ENCODE measurements around the gene PFN4. TPM values are rescaled to one million over a fixed set of nuclear protein-coding genes. Genes with fewer than 3 reads are reported as not detected.
"Not testable (repeated sequence)": the region's sequence is repeated elsewhere in the genome, so short reads cannot be mapped to it uniquely, and the experiment has no call there.

PFN4 gene
- total RNA-seq, 4 donors from 2014 or later: 1.0 TPM; not detected in 3

- Histone ChIP-seq H3K36me3 (peaks cover 17% of the 10 kb centered on the region), H3K27ac (no peak overlapping the region), H3K9me3 (peaks cover 4% of the 10 kb centered on the region), H3K4me3 (no peak overlapping the region), H3K4me1 (no peaks in the 10 kb centered on the region), H3K27me3 (no peaks in the 10 kb centered on the region)
- WGBS: 92% methylated on average over 5 of the region's 5 CpGs
- no peak for DNase-seq (ENCODE audit: low spot score in 2 of 2)
- TF ChIP-seq EP300 (IDR thresholded peaks at IDR 0.05) (no peak), POLR2AphosphoS5 (IDR thresholded peaks at IDR 0.05) (no peak), POLR2A (IDR thresholded peaks at IDR 0.05) (no peak)
- TF ChIP-seq, protein P1, sequence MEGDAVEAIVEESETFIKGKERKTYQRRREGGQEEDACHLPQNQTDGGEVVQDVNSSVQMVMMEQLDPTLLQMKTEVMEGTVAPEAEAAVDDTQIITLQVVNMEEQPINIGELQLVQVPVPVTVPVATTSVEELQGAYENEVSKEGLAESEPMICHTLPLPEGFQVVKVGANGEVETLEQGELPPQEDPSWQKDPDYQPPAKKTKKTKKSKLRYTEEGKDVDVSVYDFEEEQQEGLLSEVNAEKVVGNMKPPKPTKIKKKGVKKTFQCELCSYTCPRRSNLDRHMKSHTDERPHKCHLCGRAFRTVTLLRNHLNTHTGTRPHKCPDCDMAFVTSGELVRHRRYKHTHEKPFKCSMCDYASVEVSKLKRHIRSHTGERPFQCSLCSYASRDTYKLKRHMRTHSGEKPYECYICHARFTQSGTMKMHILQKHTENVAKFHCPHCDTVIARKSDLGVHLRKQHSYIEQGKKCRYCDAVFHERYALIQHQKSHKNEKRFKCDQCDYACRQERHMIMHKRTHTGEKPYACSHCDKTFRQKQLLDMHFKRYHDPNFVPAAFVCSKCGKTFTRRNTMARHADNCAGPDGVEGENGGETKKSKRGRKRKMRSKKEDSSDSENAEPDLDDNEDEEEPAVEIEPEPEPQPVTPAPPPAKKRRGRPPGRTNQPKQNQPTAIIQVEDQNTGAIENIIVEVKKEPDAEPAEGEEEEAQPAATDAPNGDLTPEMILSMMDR (IDR thresholded peaks at IDR 0.05): no peak
Measured at GRCh38 chr2:24152413-24153197, 29.5 kb upstream of the PFN4 start.

DNA sequence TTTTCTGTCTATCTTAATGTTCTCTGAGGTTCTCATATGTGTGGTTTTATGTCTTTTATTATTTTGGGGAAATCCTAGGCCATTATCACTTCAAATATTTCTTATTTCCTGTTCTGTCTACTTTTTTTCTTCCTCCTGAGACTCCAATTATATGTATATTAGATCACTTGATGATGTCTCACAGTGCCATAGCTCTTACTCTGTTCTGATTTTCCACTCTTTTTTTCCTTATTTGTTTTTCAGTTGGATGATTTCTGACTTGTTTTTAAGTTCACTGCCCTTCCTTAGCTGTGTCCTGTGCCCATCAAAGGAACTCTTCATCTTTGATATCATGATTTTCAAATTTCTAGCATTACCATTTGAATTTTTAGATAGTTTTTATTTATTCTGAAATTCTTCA lies 24.2 kb upstream of the PFN4 start:
- Histone ChIP-seq H3K4me3 (no peak overlapping the region), H3K27ac (no peak overlapping the region), H3K36me3 (peaks cover 21% of the 10 kb centered on the region), H3K9me3 (peaks cover 8% of the 10 kb centered on the region), H3K27me3 (no peaks in the 10 kb centered on the region), H3K4me1 (no peaks in the 10 kb centered on the region)
- DNase-seq (ENCODE audit: low spot score in 2 of 2): no peak
- no peak for TF ChIP-seq POLR2A (IDR thresholded peaks at IDR 0.05)
- TF ChIP-seq EP300 (IDR thresholded peaks at IDR 0.05): no peak
- TF ChIP-seq POLR2AphosphoS5 (IDR thresholded peaks at IDR 0.05): no peak
- TF ChIP-seq, protein P1 (IDR thresholded peaks at IDR 0.05): no peak

GRCh38 chr2:24140305-24140704 lies 17.2 kb upstream of the PFN4 start:
- not testable (repeated sequence) for DNase-seq (ENCODE audit: low spot score in 2 of 2); H3K4me3 ChIP-seq; H3K4me1 ChIP-seq; H3K27me3 ChIP-seq; H3K27ac ChIP-seq; H3K9me3 ChIP-seq
- 94% methylated on average over 5 of the region's 5 CpGs for WGBS
- H3K36me3 ChIP-seq: peaks cover 13% of the 10 kb centered on the region

DNA sequence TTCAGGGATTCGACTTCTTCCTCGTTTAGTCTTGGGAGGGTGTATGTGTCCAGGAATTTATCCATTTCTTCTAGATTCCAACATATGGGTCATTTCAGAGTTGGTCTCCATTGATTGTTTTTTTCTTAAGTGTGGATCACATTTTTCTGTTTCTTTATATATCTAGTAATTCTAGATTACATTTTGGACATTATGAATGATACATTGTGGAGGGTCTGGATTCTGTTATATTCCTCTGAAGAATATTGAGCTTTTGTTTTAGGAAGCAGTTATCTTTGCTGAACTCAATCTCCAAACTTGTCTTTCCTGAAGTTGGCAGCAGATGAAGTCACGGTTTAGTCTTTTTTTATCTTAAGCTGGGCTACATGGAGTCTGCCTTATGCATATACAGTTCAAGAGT lies 9.4 kb upstream of the PFN4 start:
- H3K27ac ChIP-seq: no peak overlapping the region
- no peaks in the 10 kb centered on the region for H3K27me3 ChIP-seq
- DNase-seq (ENCODE audit: low spot score in 2 of 2): no peak
- H3K36me3 ChIP-seq: no peaks in the 10 kb centered on the region
- H3K4me3 ChIP-seq: no peak overlapping the region
- 97% methylated on average over 3 of the region's 3 CpGs for WGBS
- no peak for TF ChIP-seq POLR2A (IDR thresholded peaks at IDR 0.05)
- TF ChIP-seq, protein P1 (IDR thresholded peaks at IDR 0.05): no peak
- TF ChIP-seq POLR2AphosphoS5 (IDR thresholded peaks at IDR 0.05): no peak
- TF ChIP-seq EP300 (IDR thresholded peaks at IDR 0.05): no peak
- H3K9me3 ChIP-seq: no peaks in the 10 kb centered on the region
- H3K4me1 ChIP-seq: no peaks in the 10 kb centered on the region

DNA sequence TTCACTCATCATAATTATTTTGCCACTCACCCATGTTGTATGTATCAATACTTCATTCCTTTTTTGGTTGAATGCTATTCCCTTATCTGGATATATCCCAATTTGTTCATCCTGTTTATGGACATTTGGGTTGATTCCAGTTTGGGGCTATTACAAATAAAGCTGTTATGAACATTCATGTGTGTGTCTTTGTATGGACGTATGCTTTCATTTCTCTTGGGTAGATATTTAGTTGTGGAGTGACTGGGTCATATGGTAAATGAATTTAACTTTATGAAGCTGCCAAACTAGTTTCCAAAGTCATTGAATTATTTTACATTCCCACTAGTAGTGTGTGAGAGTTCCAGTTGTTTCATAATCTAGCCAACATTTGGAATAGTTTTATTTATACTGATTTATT lies 2.8 kb upstream of the PFN4 start:
- no peak for DNase-seq (ENCODE audit: low spot score in 2 of 2)
- WGBS: 40% methylated on average over 1 of the region's 1 CpG
- Histone ChIP-seq H3K36me3 (no peaks in the 10 kb centered on the region), H3K27me3 (no peaks in the 10 kb centered on the region), H3K4me3 (no peak overlapping the region), H3K27ac (no peak overlapping the region), H3K4me1 (peaks cover 12% of the 10 kb centered on the region), H3K9me3 (no peaks in the 10 kb centered on the region)
- TF ChIP-seq POLR2A (IDR thresholded peaks at IDR 0.05): no peak
- no peak for TF ChIP-seq POLR2AphosphoS5 (IDR thresholded peaks at IDR 0.05)
- TF ChIP-seq EP300 (IDR thresholded peaks at IDR 0.05): no peak
- TF ChIP-seq, protein P1 (IDR thresholded peaks at IDR 0.05): no peak

All from suprapubic skin (tissue), 4 donors.